Neural cell (in vitro differentiated cells): ENCODE results near the gene PRRX1. TPM values are rescaled to one million over a fixed set of nuclear protein-coding genes. Genes with fewer than 3 reads are reported as not detected.

Experiments
- H2AFZ ChIP-seq: fragments of 200-600, 300-800 bp; sonication (generic), shearing (Covaris generic); 2 replicates; pipeline ENCODE4 v1.6.0; 2014; ENCODE audit warnings: low read depth, mild to moderate bottlenecking, antibody characterized with exemption, low read length, moderate library complexity
- H3F3A ChIP-seq: fragments of 200-600 bp; shearing (Covaris generic); 2 replicates; pipeline ENCODE4 v1.6.1; 2016; ENCODE audit warnings: mild to moderate bottlenecking, moderate library complexity, mixed read lengths, antibody characterized with exemption, low read length; ENCODE audit not compliant: insufficient read depth, poor library complexity, severe bottlenecking
- H3K27ac ChIP-seq: fragments of 200-600, 300-800 bp; sonication (generic), shearing (Covaris generic); 2 replicates; pipeline ENCODE4 v1.5.1; 2014; ENCODE audit warnings: mild to moderate bottlenecking, low read length, moderate library complexity
- H3K27me3 ChIP-seq: fragments of 300-800, 200-600 bp; sonication (generic), shearing (Covaris generic); 2 replicates; pipeline ENCODE4 v1.6.0; 2014; ENCODE audit warnings: mild to moderate bottlenecking, low read depth, low read length, moderate library complexity; ENCODE audit not compliant: insufficient read depth
- H3K36me3 ChIP-seq: fragments of 300-800, 200-600 bp; sonication (generic), shearing (Covaris generic); 2 replicates; pipeline ENCODE4 v1.5.1; 2014; ENCODE audit warnings: mild to moderate bottlenecking, antibody characterized with exemption, low read length, moderate library complexity; ENCODE audit not compliant: insufficient read depth
- H3K4me2 ChIP-seq: fragments of 300-800, 200-600 bp; sonication (generic), shearing (Covaris generic); 2 replicates; pipeline ENCODE4 v1.6.0; 2014; ENCODE audit warnings: mild to moderate bottlenecking, low read length
- H3K4me3 ChIP-seq: fragments of 300-800, 200-600 bp; sonication (generic), shearing (Covaris generic); 2 replicates; pipeline ENCODE4 v1.5.1; 2014; ENCODE audit warnings: mild to moderate bottlenecking, low read length, moderate library complexity
- H3K79me2 ChIP-seq: fragments of 200-600 bp; shearing (Covaris generic); replicated peaks from 2 replicates; pipeline ENCODE4 v1.6.0; 2014; ENCODE audit warnings: mild to moderate bottlenecking, low read length, moderate library complexity; ENCODE audit not compliant: insufficient read depth
- H3K9ac ChIP-seq: fragments of 300-800, 200-600 bp; sonication (generic), shearing (Covaris generic); 2 replicates; pipeline ENCODE4 v1.6.1; 2016; ENCODE audit warnings: mild to moderate bottlenecking, low read length, mixed read lengths
- H3K9me2 ChIP-seq: fragments of 200-600 bp; shearing (Covaris generic); 2 replicates; pipeline ENCODE4 v1.6.1; 2016; ENCODE audit warnings: mild to moderate bottlenecking, low read length, mixed read lengths; ENCODE audit not compliant: insufficient read depth
- H3K9me3 ChIP-seq: fragments of 200-600, 300-800 bp; sonication (generic), shearing (Covaris generic); 2 replicates; pipeline ENCODE4 v1.6.1; 2016; ENCODE audit warnings: mild to moderate bottlenecking, mixed run types, low read length, moderate library complexity, mixed read lengths
- H4K20me1 ChIP-seq: fragments of 200-600 bp; shearing (Covaris generic); 2 replicates; pipeline ENCODE4 v1.6.1; 2016; ENCODE audit warnings: mild to moderate bottlenecking, mixed run types; ENCODE audit not compliant: insufficient read depth
- CTCF ChIP-seq: fragments of 450-650 bp; IDR thresholded peaks from 2 replicates; pipeline ENCODE4 v1.5.1; 2014; ENCODE audit warnings: antibody characterized with exemption, mild to moderate bottlenecking, moderate library complexity; ENCODE audit not compliant: poor library complexity, severe bottlenecking
- EP300 ChIP-seq: fragments of 450-650 bp; conservative IDR thresholded peaks from 2 replicates; pipeline ENCODE4 v1.6.1; 2014; ENCODE audit warnings: antibody characterized with exemption, mild to moderate bottlenecking, moderate library complexity; ENCODE audit not compliant: poor library complexity, severe bottlenecking
- EZH2 ChIP-seq: fragments of 200-600, 300-800 bp; shearing (Covaris generic), sonication (generic); IDR thresholded peaks from 2 replicates; pipeline ENCODE4 v1.6.1; 2014; ENCODE audit warnings: antibody characterized with exemption, low read length, borderline replicate concordance, mild to moderate bottlenecking; ENCODE audit not compliant: insufficient read depth, poor library complexity, severe bottlenecking
- MXI1 ChIP-seq: fragments of 450-650 bp; conservative IDR thresholded peaks from 2 replicates; pipeline ENCODE4 v1.6.1; 2014; ENCODE audit warnings: antibody characterized with exemption, mild to moderate bottlenecking; ENCODE audit not compliant: poor library complexity, severe bottlenecking
- POLR2AphosphoS5 ChIP-seq: IDR thresholded peaks from 2 replicates; pipeline ENCODE4 v1.6.1; 2012
- RAD21 ChIP-seq: fragments of 450-650 bp; conservative IDR thresholded peaks from 2 replicates; pipeline ENCODE4 v1.6.1; 2014; ENCODE audit warnings: antibody characterized with exemption, mild to moderate bottlenecking, moderate library complexity
- REST ChIP-seq: IDR thresholded peaks from 2 replicates; pipeline ENCODE4 v1.6.1; 2012; ENCODE audit warnings: borderline replicate concordance
- SMC3 ChIP-seq: fragments of 450-650 bp; conservative IDR thresholded peaks from 2 replicates; pipeline ENCODE4 v1.6.1; 2014; ENCODE audit warnings: antibody characterized with exemption, mild to moderate bottlenecking, moderate library complexity; ENCODE audit not compliant: poor library complexity
- TAF1 ChIP-seq: IDR thresholded peaks from 2 replicates; pipeline ENCODE4 v1.6.1; 2012; ENCODE audit warnings: low read depth
- polyA plus RNA-seq: library from polyadenylated mRNA; depleted of rRNA; stranded (reverse); fragments of >200 nt; gene quantifications from 2 replicates; pipeline ENCODE4 v1.2.3, GENCODE V29; 2014

Gene PRRX1
- polyA plus RNA-seq, 1 donor from 2014 or later = 0.10 TPM

- H3K27me3 ChIP-seq = no peaks in the 10 kb centered on the region
- no peaks in the 10 kb centered on the region for H3K9me2 ChIP-seq
- no peaks in the 10 kb centered on the region for H4K20me1 ChIP-seq
- no peak overlapping the region for H2AFZ ChIP-seq
- H3K9ac ChIP-seq = no peak overlapping the region
- H3K9me3 ChIP-seq = no peaks in the 10 kb centered on the region
- no peak overlapping the region for H3K27ac ChIP-seq
- H3F3A ChIP-seq = no peaks in the 10 kb centered on the region
- TF ChIP-seq RAD21 (no peak), CTCF (no peak), POLR2AphosphoS5 (no peak), EP300 (no peak), REST (no peak), MXI1 (no peak), TAF1 (no peak), EZH2 (no peak), SMC3 (no peak)
- no peak overlapping the region for H3K4me3 ChIP-seq
- H3K79me2 ChIP-seq = no peaks in the 10 kb centered on the region
- no peak overlapping the region for H3K4me2 ChIP-seq
- H3K36me3 ChIP-seq = no peaks in the 10 kb centered on the region
These were observed 105.8 kb downstream of the PRRX1 start for GRCh38 chr1:170769691-170770090.

GRCh38 chr1:170770254-170770653, 106.3 kb downstream of the PRRX1 start:
- no peaks in the 10 kb centered on the region for H4K20me1 ChIP-seq
- TF ChIP-seq EP300 (no peak), RAD21 (no peak), SMC3 (no peak), EZH2 (no peak), CTCF (no peak), MXI1 (no peak), POLR2AphosphoS5 (no peak), TAF1 (no peak), REST (no peak)
- H2AFZ ChIP-seq = no peak overlapping the region
- H3K27ac ChIP-seq = no peak overlapping the region
- no peaks in the 10 kb centered on the region for H3K79me2 ChIP-seq
- H3K4me2 ChIP-seq = no peak overlapping the region
- H3K4me3 ChIP-seq = no peak overlapping the region
- no peaks in the 10 kb centered on the region for H3K9me2 ChIP-seq
- H3K9me3 ChIP-seq = no peaks in the 10 kb centered on the region
- H3K36me3 ChIP-seq = no peaks in the 10 kb centered on the region
- H3K27me3 ChIP-seq = no peaks in the 10 kb centered on the region
- no peak overlapping the region for H3K9ac ChIP-seq
- no peaks in the 10 kb centered on the region for H3F3A ChIP-seq
